WTC11 (cell line): ENCODE measurements around the gene NKAPL. TPM values are rescaled to one million over a fixed set of nuclear protein-coding genes. Genes with fewer than 3 reads are reported as not detected.
A peak's percentile ranks its signal among the peaks of the same experiment; 100 is the strongest.

ENCODE experiments used
- CBFB ChIP-seq: sonication (generic); formaldehyde crosslinking; IDR thresholded peaks from 2 replicates; pipeline ENCODE4 v1.8.1; 2022; ENCODE audit warnings: mild to moderate bottlenecking, low read depth, missing genetic modification reagents
- ELF4 ChIP-seq: sonication (generic); formaldehyde crosslinking; IDR thresholded peaks from 2 replicates; pipeline ENCODE4 v1.8.1; 2022; ENCODE audit warnings: low read depth, mild to moderate bottlenecking, moderate library complexity, missing genetic modification reagents
- FOXJ3 ChIP-seq: sonication (generic); formaldehyde crosslinking; IDR thresholded peaks from 2 replicates; pipeline ENCODE4 v1.9.0; 2021; ENCODE audit warnings: missing genetic modification reagents, mild to moderate bottlenecking, borderline replicate concordance
- JUN ChIP-seq: sonication (generic); formaldehyde crosslinking; IDR thresholded peaks from 2 replicates; pipeline ENCODE4 v1.8.0; 2023; ENCODE audit warnings: mild to moderate bottlenecking, missing genetic modification reagents
- KAT7 ChIP-seq: sonication (generic); formaldehyde crosslinking; IDR thresholded peaks from 2 replicates; pipeline ENCODE4 v1.8.1; 2023; ENCODE audit warnings: missing genetic modification reagents, mild to moderate bottlenecking, borderline replicate concordance
- MXD4 ChIP-seq: fragments of 250-450 bp; sonication (Bioruptor Pico); IDR thresholded peaks from 2 replicates; pipeline ENCODE4 v1.8.0; 2021; ENCODE audit warnings: mild to moderate bottlenecking, moderate library complexity, borderline replicate concordance
- MYBL2 ChIP-seq: sonication (generic); formaldehyde crosslinking; IDR thresholded peaks from 2 replicates; pipeline ENCODE4 v1.8.1; 2023; ENCODE audit warnings: mild to moderate bottlenecking, moderate library complexity, missing genetic modification reagents
- TEAD4 ChIP-seq: sonication (generic); formaldehyde crosslinking; IDR thresholded peaks from 2 replicates; pipeline ENCODE4 v1.8.0; 2022; ENCODE audit warnings: mild to moderate bottlenecking, missing genetic modification reagents
- ZNF219 ChIP-seq: sonication (generic); formaldehyde crosslinking; IDR thresholded peaks from 2 replicates; pipeline ENCODE4 v1.8.0; 2023; ENCODE audit warnings: missing genetic modification reagents, mild to moderate bottlenecking, borderline replicate concordance
- ZNF232 ChIP-seq: sonication (generic); formaldehyde crosslinking; IDR thresholded peaks from 2 replicates; pipeline ENCODE4 v1.8.0; 2022; ENCODE audit warnings: mild to moderate bottlenecking, missing genetic modification reagents
- ZNF396 ChIP-seq: fragments of 250-450 bp; sonication (Bioruptor Pico); IDR thresholded peaks from 2 replicates; pipeline ENCODE4 v1.8.0; 2021; ENCODE audit warnings: mild to moderate bottlenecking, moderate library complexity, borderline replicate concordance
- total RNA-seq: library from RNA; stranded (reverse); gene quantifications from 3 replicates; pipeline ENCODE4 v1.2.3, GENCODE V29; 2021
- TF ChIP-seq, protein P1 (sequence below): sonication (generic); formaldehyde crosslinking; IDR thresholded peaks from 2 replicates; pipeline ENCODE4 v1.8.0; 2023; ENCODE audit warnings: missing genetic modification reagents
- TF ChIP-seq, protein P2 (sequence below): sonication (generic); formaldehyde crosslinking; conservative IDR thresholded peaks from 2 replicates; pipeline ENCODE4 v1.8.1; 2023; ENCODE audit warnings: mild to moderate bottlenecking, low read depth, missing genetic modification reagents, moderate library complexity
- TF ChIP-seq, protein P3 (sequence below): sonication (generic); formaldehyde crosslinking; IDR thresholded peaks from 2 replicates; pipeline ENCODE4 v1.8.1; 2023; ENCODE audit warnings: mild to moderate bottlenecking, moderate library complexity, missing genetic modification reagents
- TF ChIP-seq, protein P4 (sequence below): sonication (generic); formaldehyde crosslinking; IDR thresholded peaks from 2 replicates; pipeline ENCODE4 v1.8.1; 2022; ENCODE audit warnings: missing genetic modification reagents, borderline replicate concordance
- TF ChIP-seq, protein P5 (sequence below): sonication (generic); formaldehyde crosslinking; IDR thresholded peaks from 2 replicates; pipeline ENCODE4 v1.8.0; 2022; ENCODE audit warnings: missing genetic modification reagents
- TF ChIP-seq, protein P6 (sequence below): sonication (generic); formaldehyde crosslinking; IDR thresholded peaks from 2 replicates; pipeline ENCODE4 v1.8.1; 2023; ENCODE audit warnings: mild to moderate bottlenecking, missing genetic modification reagents
- TF ChIP-seq, protein P7 (sequence below): sonication (generic); formaldehyde crosslinking; IDR thresholded peaks from 2 replicates; pipeline ENCODE4 v1.8.1; 2023; ENCODE audit warnings: mild to moderate bottlenecking, missing genetic modification reagents, moderate library complexity
- TF ChIP-seq, protein P8 (sequence below): sonication (generic); formaldehyde crosslinking; IDR thresholded peaks from 2 replicates; pipeline ENCODE4 v1.8.1; 2022; ENCODE audit warnings: mild to moderate bottlenecking, moderate library complexity, missing genetic modification reagents
- TF ChIP-seq, protein P9 (sequence below): sonication (generic); formaldehyde crosslinking; IDR thresholded peaks from 2 replicates; pipeline ENCODE4 v1.8.0; 2022; ENCODE audit warnings: mild to moderate bottlenecking, missing genetic modification reagents
- TF ChIP-seq, protein P10 (sequence below): fragments of 200-600 bp; IDR thresholded peaks from 2 replicates; pipeline ENCODE4 v1.8.0; 2022; ENCODE audit warnings: antibody characterized with exemption

The NKAPL gene
- total RNA-seq, 1 experiment from 2014 or later, result 0.26 TPM

DNA sequence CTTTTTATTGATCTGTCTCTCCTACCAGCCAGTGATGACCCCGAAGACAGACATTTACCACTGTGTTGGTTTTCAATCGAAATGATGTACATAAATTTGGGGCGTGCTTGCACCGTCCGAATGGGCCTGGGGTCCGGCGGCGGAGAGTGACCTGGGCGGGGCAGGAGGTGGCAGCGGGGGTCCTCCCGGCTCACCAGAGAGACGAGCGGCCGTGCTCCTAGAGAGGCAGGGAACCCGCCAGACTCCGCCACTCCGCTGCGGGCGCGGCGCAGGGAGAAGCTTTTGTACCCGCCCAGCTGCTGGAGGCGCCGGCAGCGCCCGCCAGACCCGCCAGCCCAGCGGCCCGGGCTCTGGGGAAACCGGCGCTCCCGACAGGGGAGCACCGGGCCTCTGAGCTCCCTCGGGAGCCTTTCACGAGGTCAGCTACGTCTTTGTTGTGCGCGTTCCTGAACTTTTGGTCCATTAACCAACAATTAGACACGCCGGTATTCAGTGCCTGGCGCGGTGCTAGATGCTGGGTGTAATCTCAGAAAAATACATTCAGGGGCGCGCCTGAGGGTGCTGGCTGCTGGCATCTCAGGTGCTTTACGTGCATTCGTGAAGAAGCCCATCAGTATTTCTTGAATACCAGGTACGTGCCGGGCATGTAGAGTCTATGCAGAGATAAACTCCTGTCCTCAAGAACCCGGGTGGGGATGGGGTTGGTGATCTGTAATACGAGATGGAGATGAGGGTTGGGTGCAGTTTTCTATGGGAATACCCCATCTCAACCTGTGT is 22.4 kb downstream of the NKAPL start, which contains the start of gene PGBD1 (continued):
- TF ChIP-seq, protein P1, sequence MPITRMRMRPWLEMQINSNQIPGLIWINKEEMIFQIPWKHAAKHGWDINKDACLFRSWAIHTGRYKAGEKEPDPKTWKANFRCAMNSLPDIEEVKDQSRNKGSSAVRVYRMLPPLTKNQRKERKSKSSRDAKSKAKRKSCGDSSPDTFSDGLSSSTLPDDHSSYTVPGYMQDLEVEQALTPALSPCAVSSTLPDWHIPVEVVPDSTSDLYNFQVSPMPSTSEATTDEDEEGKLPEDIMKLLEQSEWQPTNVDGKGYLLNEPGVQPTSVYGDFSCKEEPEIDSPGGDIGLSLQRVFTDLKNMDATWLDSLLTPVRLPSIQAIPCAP (CRISPR knock-in tag), result no peak
- TF ChIP-seq ELF4 (CRISPR knock-in tag) (no peak), MYBL2 (CRISPR knock-in tag) (peak; percentile 58; the same call in 1 of the 2 replicates), JUN (CRISPR knock-in tag) (no peak), MXD4 (CRISPR knock-in tag) (no peak), TEAD4 (CRISPR knock-in tag) (no peak), ZNF232 (CRISPR knock-in tag) (no peak), KAT7 (CRISPR knock-in tag) (0 out of 2 replicates have a peak, but pooled peaks have one; percentile 71), FOXJ3 (CRISPR knock-in tag) (no peak), ZNF219 (no peak), ZNF396 (CRISPR knock-in tag) (no peak), CBFB (CRISPR knock-in tag) (no peak)
- TF ChIP-seq, protein P2, sequence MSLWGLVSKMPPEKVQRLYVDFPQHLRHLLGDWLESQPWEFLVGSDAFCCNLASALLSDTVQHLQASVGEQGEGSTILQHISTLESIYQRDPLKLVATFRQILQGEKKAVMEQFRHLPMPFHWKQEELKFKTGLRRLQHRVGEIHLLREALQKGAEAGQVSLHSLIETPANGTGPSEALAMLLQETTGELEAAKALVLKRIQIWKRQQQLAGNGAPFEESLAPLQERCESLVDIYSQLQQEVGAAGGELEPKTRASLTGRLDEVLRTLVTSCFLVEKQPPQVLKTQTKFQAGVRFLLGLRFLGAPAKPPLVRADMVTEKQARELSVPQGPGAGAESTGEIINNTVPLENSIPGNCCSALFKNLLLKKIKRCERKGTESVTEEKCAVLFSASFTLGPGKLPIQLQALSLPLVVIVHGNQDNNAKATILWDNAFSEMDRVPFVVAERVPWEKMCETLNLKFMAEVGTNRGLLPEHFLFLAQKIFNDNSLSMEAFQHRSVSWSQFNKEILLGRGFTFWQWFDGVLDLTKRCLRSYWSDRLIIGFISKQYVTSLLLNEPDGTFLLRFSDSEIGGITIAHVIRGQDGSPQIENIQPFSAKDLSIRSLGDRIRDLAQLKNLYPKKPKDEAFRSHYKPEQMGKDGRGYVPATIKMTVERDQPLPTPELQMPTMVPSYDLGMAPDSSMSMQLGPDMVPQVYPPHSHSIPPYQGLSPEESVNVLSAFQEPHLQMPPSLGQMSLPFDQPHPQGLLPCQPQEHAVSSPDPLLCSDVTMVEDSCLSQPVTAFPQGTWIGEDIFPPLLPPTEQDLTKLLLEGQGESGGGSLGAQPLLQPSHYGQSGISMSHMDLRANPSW (CRISPR knock-in tag), result no peak
- TF ChIP-seq, protein P3, sequence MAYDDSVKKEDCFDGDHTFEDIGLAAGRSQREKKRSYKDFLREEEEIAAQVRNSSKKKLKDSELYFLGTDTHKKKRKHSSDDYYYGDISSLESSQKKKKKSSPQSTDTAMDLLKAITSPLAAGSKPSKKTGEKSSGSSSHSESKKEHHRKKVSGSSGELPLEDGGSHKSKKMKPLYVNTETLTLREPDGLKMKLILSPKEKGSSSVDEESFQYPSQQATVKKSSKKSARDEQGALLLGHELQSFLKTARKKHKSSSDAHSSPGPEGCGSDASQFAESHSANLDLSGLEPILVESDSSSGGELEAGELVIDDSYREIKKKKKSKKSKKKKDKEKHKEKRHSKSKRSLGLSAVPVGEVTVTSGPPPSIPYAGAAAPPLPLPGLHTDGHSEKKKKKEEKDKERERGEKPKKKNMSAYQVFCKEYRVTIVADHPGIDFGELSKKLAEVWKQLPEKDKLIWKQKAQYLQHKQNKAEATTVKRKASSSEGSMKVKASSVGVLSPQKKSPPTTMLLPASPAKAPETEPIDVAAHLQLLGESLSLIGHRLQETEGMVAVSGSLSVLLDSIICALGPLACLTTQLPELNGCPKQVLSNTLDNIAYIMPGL, result peak; percentile 78; the same call in 1 of the 2 replicates
- TF ChIP-seq, protein P4, sequence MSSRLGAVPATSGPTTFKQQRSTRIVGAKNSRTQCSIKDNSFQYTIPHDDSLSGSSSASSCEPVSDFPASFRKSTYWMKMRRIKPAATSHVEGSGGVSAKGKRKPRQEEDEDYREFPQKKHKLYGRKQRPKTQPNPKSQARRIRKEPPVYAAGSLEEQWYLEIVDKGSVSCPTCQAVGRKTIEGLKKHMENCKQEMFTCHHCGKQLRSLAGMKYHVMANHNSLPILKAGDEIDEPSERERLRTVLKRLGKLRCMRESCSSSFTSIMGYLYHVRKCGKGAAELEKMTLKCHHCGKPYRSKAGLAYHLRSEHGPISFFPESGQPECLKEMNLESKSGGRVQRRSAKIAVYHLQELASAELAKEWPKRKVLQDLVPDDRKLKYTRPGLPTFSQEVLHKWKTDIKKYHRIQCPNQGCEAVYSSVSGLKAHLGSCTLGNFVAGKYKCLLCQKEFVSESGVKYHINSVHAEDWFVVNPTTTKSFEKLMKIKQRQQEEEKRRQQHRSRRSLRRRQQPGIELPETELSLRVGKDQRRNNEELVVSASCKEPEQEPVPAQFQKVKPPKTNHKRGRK (CRISPR knock-in tag), result no peak
- TF ChIP-seq, protein P5, sequence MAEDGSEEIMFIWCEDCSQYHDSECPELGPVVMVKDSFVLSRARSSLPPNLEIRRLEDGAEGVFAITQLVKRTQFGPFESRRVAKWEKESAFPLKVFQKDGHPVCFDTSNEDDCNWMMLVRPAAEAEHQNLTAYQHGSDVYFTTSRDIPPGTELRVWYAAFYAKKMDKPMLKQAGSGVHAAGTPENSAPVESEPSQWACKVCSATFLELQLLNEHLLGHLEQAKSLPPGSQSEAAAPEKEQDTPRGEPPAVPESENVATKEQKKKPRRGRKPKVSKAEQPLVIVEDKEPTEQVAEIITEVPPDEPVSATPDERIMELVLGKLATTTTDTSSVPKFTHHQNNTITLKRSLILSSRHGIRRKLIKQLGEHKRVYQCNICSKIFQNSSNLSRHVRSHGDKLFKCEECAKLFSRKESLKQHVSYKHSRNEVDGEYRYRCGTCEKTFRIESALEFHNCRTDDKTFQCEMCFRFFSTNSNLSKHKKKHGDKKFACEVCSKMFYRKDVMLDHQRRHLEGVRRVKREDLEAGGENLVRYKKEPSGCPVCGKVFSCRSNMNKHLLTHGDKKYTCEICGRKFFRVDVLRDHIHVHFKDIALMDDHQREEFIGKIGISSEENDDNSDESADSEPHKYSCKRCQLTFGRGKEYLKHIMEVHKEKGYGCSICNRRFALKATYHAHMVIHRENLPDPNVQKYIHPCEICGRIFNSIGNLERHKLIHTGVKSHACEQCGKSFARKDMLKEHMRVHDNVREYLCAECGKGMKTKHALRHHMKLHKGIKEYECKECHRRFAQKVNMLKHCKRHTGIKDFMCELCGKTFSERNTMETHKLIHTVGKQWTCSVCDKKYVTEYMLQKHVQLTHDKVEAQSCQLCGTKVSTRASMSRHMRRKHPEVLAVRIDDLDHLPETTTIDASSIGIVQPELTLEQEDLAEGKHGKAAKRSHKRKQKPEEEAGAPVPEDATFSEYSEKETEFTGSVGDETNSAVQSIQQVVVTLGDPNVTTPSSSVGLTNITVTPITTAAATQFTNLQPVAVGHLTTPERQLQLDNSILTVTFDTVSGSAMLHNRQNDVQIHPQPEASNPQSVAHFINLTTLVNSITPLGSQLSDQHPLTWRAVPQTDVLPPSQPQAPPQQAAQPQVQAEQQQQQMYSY (CRISPR knock-in tag), result no peak
- TF ChIP-seq, protein P6, sequence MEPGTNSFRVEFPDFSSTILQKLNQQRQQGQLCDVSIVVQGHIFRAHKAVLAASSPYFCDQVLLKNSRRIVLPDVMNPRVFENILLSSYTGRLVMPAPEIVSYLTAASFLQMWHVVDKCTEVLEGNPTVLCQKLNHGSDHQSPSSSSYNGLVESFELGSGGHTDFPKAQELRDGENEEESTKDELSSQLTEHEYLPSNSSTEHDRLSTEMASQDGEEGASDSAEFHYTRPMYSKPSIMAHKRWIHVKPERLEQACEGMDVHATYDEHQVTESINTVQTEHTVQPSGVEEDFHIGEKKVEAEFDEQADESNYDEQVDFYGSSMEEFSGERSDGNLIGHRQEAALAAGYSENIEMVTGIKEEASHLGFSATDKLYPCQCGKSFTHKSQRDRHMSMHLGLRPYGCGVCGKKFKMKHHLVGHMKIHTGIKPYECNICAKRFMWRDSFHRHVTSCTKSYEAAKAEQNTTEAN (CRISPR knock-in tag), result peak; percentile 39; the same call in 1 of the 2 replicates
- TF ChIP-seq, protein P7, sequence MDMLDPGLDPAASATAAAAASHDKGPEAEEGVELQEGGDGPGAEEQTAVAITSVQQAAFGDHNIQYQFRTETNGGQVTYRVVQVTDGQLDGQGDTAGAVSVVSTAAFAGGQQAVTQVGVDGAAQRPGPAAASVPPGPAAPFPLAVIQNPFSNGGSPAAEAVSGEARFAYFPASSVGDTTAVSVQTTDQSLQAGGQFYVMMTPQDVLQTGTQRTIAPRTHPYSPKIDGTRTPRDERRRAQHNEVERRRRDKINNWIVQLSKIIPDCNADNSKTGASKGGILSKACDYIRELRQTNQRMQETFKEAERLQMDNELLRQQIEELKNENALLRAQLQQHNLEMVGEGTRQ (CRISPR knock-in tag), result no peak
- TF ChIP-seq, protein P8, sequence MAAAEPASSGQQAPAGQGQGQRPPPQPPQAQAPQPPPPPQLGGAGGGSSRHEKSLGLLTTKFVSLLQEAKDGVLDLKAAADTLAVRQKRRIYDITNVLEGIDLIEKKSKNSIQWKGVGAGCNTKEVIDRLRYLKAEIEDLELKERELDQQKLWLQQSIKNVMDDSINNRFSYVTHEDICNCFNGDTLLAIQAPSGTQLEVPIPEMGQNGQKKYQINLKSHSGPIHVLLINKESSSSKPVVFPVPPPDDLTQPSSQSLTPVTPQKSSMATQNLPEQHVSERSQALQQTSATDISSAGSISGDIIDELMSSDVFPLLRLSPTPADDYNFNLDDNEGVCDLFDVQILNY (CRISPR knock-in tag), result 0 out of 2 replicates have a peak, but pooled peaks have one; percentile 60
- TF ChIP-seq, protein P9, sequence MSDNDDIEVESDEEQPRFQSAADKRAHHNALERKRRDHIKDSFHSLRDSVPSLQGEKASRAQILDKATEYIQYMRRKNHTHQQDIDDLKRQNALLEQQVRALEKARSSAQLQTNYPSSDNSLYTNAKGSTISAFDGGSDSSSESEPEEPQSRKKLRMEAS (CRISPR knock-in tag), result no peak
- TF ChIP-seq, protein P10, sequence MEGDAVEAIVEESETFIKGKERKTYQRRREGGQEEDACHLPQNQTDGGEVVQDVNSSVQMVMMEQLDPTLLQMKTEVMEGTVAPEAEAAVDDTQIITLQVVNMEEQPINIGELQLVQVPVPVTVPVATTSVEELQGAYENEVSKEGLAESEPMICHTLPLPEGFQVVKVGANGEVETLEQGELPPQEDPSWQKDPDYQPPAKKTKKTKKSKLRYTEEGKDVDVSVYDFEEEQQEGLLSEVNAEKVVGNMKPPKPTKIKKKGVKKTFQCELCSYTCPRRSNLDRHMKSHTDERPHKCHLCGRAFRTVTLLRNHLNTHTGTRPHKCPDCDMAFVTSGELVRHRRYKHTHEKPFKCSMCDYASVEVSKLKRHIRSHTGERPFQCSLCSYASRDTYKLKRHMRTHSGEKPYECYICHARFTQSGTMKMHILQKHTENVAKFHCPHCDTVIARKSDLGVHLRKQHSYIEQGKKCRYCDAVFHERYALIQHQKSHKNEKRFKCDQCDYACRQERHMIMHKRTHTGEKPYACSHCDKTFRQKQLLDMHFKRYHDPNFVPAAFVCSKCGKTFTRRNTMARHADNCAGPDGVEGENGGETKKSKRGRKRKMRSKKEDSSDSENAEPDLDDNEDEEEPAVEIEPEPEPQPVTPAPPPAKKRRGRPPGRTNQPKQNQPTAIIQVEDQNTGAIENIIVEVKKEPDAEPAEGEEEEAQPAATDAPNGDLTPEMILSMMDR, result no peak
